Activated naive CD4-positive, alpha-beta T cell treated with anti-CD3 and anti-CD28 coated beads, Interleukin-2, amount 10 ng/mL, durations not matched to agents 7 days and 5 days (primary cell): Measurements from ENCODE around the gene WDFY1.

Experiments
- CTCF ChIA-PET: fragments of 350-600 bp; sonication (Branson Sonifier 250); formaldehyde crosslinking; loops from one replicate; lab custom pipeline; 2021; ENCODE audit warnings: antibody characterized with exemption; lab: Charles Lee
- DNase-seq: peaks from one replicate; pipeline ENCODE4 v3.0.0-alpha.2; 2020
- H3K27ac Mint-ChIP-seq: one replicate; pipeline ENCODE4 v1.8.0; 2021; ENCODE audit warnings: mild to moderate bottlenecking, moderate library complexity, mixed read lengths
- H3K27me3 Mint-ChIP-seq: one replicate; pipeline ENCODE4 v1.8.0; 2021; ENCODE audit warnings: mild to moderate bottlenecking, mixed read lengths
- H3K36me3 Mint-ChIP-seq: one replicate; pipeline ENCODE4 v1.8.0; 2021; ENCODE audit warnings: mixed read lengths
- H3K4me1 Mint-ChIP-seq: one replicate; pipeline ENCODE4 v1.8.0; 2021; ENCODE audit warnings: mixed read lengths
- H3K4me3 Mint-ChIP-seq: one replicate; pipeline ENCODE4 v1.8.0; 2021; ENCODE audit warnings: mild to moderate bottlenecking, moderate library complexity, mixed read lengths
- H3K9me3 Mint-ChIP-seq: one replicate; pipeline ENCODE4 v1.8.0; 2021; ENCODE audit warnings: mixed read lengths

WDFY1 gene

DNA sequence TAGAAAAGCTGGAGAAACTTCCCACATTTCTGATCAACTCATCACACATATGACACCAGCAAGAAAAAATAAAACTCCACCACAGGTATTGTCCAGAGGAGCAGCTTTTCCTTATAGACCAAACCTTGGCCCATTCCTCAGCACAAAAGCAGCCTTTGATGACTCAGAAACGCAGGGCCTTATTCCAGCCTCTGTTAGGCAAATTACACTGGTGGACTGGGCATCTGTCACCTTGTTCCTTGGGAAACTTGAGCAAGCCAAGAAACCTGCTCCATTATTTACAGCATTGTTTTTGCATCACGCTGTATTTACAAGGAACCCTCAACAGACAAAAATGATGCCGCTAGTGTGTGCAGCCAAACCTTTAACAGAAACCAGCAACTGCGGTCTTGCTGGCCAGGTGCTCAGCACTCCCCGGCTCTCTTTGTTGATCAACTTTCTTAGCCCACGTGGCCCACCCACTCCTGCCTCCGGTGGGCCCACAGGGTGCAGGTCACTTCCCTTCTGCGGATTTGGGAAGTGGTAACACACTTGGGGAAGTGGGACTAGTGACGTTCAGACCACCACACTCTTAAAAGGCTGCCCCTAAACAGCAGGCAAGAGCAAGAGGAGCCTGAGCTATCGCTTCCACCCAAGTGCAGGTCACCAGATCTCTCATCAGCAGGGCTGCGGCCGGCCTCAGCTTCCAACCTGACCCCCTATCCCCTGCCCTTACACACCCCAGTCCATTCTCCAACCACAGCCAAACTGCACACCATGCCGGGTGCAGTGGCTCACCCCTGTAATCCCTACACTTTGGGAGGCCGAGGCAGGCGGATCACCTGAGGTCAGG is 109.2 kb downstream of the WDFY1 start:
- H3K4me3 Mint-ChIP-seq = peak overlapping the region; percentile 98
- H3K9me3 Mint-ChIP-seq = no peaks in the 10 kb centered on the region
- H3K36me3 Mint-ChIP-seq = peaks cover 6% of the 10 kb centered on the region
- no peak overlapping the region for H3K27ac Mint-ChIP-seq
- DNase-seq = no peak
- peaks cover 24% of the 10 kb centered on the region for H3K4me1 Mint-ChIP-seq
- peaks cover 5% of the 10 kb centered on the region for H3K27me3 Mint-ChIP-seq
- CTCF ChIA-PET = interaction anchor here (0.6 kb wide), 1 partner anchor 65 kb away, joined by 3 read pairs; no protein-coding TSS in a partner anchor

DNA sequence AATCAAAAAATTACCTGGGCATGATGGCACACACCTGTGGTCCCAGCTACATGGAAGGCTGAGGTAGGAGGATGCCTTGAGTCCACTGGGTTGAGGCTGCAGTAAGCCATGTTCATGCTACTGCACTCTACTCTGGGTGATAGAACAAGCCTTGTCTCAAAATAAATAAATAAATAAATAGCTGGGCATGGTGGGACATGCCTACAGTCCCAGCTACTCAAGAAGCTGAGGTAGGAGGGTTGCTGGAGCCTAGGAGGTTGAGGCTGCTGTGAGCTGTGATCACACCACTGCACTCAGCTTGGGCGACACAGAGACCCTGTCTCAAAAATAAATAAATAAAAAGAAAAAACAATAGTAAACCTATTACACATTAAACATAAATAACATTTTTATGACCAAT is 110.7 kb downstream of the WDFY1 start:
- H3K27ac Mint-ChIP-seq = no peak overlapping the region

DNA sequence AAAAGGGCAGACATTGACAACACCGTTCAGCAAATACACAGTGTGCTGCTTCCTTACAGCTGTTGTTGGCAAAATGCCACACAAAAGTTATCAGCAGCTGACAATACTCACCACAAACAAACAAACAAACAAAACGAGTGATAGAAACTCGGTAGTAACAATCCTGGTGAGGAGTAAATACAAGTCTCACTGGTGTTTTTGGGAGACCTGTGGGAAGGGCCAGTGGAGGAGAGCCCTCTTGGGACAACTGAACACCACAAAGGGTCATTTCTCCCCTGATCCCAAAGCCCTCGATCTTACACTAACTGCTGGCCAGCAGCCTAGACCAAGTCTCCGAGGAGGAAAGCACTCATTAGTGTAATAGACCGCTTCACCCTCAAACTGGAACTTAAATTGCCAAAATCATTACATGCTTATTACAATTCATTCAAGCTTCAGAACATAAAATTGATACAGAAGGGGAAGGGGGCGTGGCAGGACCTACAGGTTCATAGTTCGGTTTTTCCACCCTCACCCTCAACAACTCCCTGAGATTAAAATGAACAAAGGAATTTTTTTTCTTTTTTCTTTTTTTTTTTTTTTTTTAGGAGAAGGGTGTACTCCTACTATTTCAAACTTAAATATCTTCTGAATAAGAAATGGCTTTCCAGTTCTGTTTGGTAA is 112.8 kb downstream of the WDFY1 start:
- no peak for DNase-seq
- Mint-ChIP-seq H3K27me3 (peaks cover 5% of the 10 kb centered on the region), H3K36me3 (peaks cover 6% of the 10 kb centered on the region), H3K9me3 (no peaks in the 10 kb centered on the region), H3K4me3 (no peak overlapping the region), H3K4me1 (peaks cover 21% of the 10 kb centered on the region), H3K27ac (no peak overlapping the region)
- CTCF ChIA-PET = no interaction called here

More for the DNA sequence above, 110.7 kb downstream of the WDFY1 start:
- DNase-seq = no peak
- H3K36me3 Mint-ChIP-seq = peaks cover 6% of the 10 kb centered on the region
- peaks cover 5% of the 10 kb centered on the region for H3K27me3 Mint-ChIP-seq
- no peaks in the 10 kb centered on the region for H3K9me3 Mint-ChIP-seq
- H3K4me1 Mint-ChIP-seq = peaks cover 24% of the 10 kb centered on the region
- H3K4me3 Mint-ChIP-seq = no peak overlapping the region
- CTCF ChIA-PET = no interaction called here

DNA sequence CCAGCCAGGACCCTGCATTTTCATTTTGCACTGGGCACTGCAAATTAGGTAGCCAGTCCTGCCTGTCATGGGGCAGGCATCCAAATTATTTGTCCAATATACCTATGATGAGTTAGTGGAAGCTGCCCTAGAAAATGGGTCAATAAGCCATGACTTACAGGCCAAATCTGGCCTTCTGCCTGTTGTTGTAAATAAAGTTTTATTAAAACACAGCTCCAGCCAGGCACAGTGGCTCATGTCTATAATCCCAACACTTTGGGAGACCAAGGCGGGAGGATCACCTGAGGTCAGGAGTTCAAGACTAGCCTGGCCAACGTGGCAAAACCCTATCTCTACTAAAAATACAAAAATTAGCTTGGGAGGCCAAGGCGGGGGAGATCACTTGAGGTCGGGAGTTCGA is 116.0 kb downstream of the WDFY1 start:
- Mint-ChIP-seq H3K36me3 (peaks cover 3% of the 10 kb centered on the region), H3K9me3 (no peaks in the 10 kb centered on the region), H3K27me3 (no peaks in the 10 kb centered on the region), H3K27ac (no peak overlapping the region), H3K4me3 (no peak overlapping the region), H3K4me1 (peaks cover 3% of the 10 kb centered on the region)
- CTCF ChIA-PET = no interaction called here
- DNase-seq = no peak

DNA sequence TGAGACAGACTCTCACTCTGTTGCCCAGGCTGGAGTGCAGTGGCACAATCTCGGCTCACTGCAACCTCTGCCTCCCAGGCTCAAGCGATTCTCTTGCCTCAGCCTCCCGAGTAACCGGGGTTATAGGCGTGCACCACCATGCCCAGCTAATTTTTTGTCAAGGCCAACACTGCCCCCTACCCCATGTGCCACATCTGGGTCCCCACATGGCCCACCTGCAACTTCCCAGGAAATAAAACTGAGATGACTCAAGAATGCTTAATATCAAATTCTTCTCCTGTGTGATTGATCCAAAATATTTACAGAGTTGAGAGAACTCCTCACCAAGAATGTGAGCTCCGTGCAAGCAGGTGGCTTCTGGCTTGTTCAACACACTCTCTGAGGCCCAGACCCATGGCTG is 116.8 kb downstream of the WDFY1 start:
- no peak overlapping the region for H3K27ac Mint-ChIP-seq
- DNase-seq = no peak
- H3K4me3 Mint-ChIP-seq = no peak overlapping the region
- no peaks in the 10 kb centered on the region for H3K9me3 Mint-ChIP-seq
- no peaks in the 10 kb centered on the region for H3K27me3 Mint-ChIP-seq
- peaks cover 2% of the 10 kb centered on the region for H3K36me3 Mint-ChIP-seq
- CTCF ChIA-PET = no interaction called here
- H3K4me1 Mint-ChIP-seq = peaks cover 3% of the 10 kb centered on the region

DNA sequence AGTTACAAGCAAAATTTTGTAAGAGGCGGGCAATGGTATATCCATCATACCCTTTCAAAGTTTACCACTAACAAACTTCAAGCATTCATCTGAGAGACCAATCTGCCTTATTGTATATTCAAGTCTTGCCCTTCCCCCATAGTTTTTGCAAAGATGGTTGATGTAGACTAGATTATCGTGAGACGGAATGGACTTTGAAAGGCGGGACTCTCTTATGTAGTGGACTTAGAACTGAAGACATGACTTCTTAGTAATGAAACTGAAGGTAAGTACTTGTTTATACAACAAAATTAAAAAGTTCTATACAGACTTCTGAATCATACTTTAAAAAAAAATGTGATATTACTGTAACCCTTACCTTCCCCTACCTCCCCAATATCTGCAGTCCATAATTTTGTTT is 118.1 kb downstream of the WDFY1 start:
- Mint-ChIP-seq H3K27ac (no peak overlapping the region), H3K9me3 (no peaks in the 10 kb centered on the region), H3K36me3 (peaks cover 2% of the 10 kb centered on the region), H3K27me3 (no peaks in the 10 kb centered on the region), H3K4me3 (no peak overlapping the region), H3K4me1 (peaks cover 3% of the 10 kb centered on the region)
- CTCF ChIA-PET = interaction anchor here (1.0 kb wide), 1 partner anchor 10 kb away, joined by 3 read pairs; no protein-coding TSS in a partner anchor
- no peak for DNase-seq
